Tibial nerve (tissue), 3 donors: ENCODE results near the gene STS.

Experiments
- CTCF ChIP-seq, 5 experiments: fragments of 200-600 bp in 3 of 5; fragments of 450-650 bp in 2 of 5; sonication (generic) in 3 of 5; IDR thresholded peaks; one replicate each; pipeline ENCODE4 v1.5.1; 2016 to 2019; ENCODE audit warnings: antibody characterized with exemption in 5 of 5, mild to moderate bottlenecking in 3 of 5, moderate library complexity in 2 of 5
- POLR2A ChIP-seq, 2 donors: fragments of 450-650 bp; IDR thresholded peaks; one replicate each; pipeline ENCODE4 v1.6.1; 2017; ENCODE audit warnings: antibody characterized with exemption in 2 of 2, mild to moderate bottlenecking in 2 of 2, moderate library complexity in 2 of 2

GRCh38 chrX:7108030-7108429 lies 39.5 kb upstream of the STS start:
- TF ChIP-seq POLR2A (IDR thresholded peaks at IDR 0.05) = no peak
- no peak for TF ChIP-seq CTCF (IDR thresholded peaks at IDR 0.05)
